Neural cell (in vitro differentiated cells): ENCODE results near the gene B4GALT4.

Source experiments
- EZH2 ChIP-seq: fragments of 200-600, 300-800 bp; shearing (Covaris generic), sonication (generic); IDR thresholded peaks from 2 replicates; pipeline ENCODE4 v1.6.1; 2014; ENCODE audit warnings: antibody characterized with exemption, low read length, borderline replicate concordance, mild to moderate bottlenecking; ENCODE audit not compliant: insufficient read depth, poor library complexity, severe bottlenecking
- MXI1 ChIP-seq: fragments of 450-650 bp; conservative IDR thresholded peaks from 2 replicates; pipeline ENCODE4 v1.6.1; 2014; ENCODE audit warnings: antibody characterized with exemption, mild to moderate bottlenecking; ENCODE audit not compliant: poor library complexity, severe bottlenecking
- RAD21 ChIP-seq: fragments of 450-650 bp; conservative IDR thresholded peaks from 2 replicates; pipeline ENCODE4 v1.6.1; 2014; ENCODE audit warnings: antibody characterized with exemption, mild to moderate bottlenecking, moderate library complexity
- TF ChIP-seq, protein P1 (sequence below): fragments of 450-650 bp; IDR thresholded peaks from 2 replicates; pipeline ENCODE4 v1.5.1; 2014; ENCODE audit warnings: antibody characterized with exemption, mild to moderate bottlenecking, moderate library complexity; ENCODE audit not compliant: poor library complexity, severe bottlenecking
- TF ChIP-seq, protein P2 (sequence below): IDR thresholded peaks from 2 replicates; pipeline ENCODE4 v1.6.1; 2012; ENCODE audit warnings: borderline replicate concordance

- TF ChIP-seq, protein P1, sequence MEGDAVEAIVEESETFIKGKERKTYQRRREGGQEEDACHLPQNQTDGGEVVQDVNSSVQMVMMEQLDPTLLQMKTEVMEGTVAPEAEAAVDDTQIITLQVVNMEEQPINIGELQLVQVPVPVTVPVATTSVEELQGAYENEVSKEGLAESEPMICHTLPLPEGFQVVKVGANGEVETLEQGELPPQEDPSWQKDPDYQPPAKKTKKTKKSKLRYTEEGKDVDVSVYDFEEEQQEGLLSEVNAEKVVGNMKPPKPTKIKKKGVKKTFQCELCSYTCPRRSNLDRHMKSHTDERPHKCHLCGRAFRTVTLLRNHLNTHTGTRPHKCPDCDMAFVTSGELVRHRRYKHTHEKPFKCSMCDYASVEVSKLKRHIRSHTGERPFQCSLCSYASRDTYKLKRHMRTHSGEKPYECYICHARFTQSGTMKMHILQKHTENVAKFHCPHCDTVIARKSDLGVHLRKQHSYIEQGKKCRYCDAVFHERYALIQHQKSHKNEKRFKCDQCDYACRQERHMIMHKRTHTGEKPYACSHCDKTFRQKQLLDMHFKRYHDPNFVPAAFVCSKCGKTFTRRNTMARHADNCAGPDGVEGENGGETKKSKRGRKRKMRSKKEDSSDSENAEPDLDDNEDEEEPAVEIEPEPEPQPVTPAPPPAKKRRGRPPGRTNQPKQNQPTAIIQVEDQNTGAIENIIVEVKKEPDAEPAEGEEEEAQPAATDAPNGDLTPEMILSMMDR = no peak
- TF ChIP-seq, protein P2, sequence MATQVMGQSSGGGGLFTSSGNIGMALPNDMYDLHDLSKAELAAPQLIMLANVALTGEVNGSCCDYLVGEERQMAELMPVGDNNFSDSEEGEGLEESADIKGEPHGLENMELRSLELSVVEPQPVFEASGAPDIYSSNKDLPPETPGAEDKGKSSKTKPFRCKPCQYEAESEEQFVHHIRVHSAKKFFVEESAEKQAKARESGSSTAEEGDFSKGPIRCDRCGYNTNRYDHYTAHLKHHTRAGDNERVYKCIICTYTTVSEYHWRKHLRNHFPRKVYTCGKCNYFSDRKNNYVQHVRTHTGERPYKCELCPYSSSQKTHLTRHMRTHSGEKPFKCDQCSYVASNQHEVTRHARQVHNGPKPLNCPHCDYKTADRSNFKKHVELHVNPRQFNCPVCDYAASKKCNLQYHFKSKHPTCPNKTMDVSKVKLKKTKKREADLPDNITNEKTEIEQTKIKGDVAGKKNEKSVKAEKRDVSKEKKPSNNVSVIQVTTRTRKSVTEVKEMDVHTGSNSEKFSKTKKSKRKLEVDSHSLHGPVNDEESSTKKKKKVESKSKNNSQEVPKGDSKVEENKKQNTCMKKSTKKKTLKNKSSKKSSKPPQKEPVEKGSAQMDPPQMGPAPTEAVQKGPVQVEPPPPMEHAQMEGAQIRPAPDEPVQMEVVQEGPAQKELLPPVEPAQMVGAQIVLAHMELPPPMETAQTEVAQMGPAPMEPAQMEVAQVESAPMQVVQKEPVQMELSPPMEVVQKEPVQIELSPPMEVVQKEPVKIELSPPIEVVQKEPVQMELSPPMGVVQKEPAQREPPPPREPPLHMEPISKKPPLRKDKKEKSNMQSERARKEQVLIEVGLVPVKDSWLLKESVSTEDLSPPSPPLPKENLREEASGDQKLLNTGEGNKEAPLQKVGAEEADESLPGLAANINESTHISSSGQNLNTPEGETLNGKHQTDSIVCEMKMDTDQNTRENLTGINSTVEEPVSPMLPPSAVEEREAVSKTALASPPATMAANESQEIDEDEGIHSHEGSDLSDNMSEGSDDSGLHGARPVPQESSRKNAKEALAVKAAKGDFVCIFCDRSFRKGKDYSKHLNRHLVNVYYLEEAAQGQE = no peak
- TF ChIP-seq EZH2 (no peak), RAD21 (no peak), MXI1 (no peak)
These were observed 18.2 kb upstream of the B4GALT4 start for GRCh38 chr3:119258915-119259314.
